GM18873 (cell line): ENCODE measurements around the gene AHNAK2.

Experiments
- ATAC-seq: cut with Tn5 transposase; IDR thresholded peaks from one replicate; pipeline ENCODE4 v1.9.1; 2021; ENCODE audit warnings: mild to moderate bottlenecking, moderate library complexity, moderate number of reproducible peaks; ENCODE audit not compliant: unreplicated experiment, low FRiP score

The AHNAK2 gene

DNA sequence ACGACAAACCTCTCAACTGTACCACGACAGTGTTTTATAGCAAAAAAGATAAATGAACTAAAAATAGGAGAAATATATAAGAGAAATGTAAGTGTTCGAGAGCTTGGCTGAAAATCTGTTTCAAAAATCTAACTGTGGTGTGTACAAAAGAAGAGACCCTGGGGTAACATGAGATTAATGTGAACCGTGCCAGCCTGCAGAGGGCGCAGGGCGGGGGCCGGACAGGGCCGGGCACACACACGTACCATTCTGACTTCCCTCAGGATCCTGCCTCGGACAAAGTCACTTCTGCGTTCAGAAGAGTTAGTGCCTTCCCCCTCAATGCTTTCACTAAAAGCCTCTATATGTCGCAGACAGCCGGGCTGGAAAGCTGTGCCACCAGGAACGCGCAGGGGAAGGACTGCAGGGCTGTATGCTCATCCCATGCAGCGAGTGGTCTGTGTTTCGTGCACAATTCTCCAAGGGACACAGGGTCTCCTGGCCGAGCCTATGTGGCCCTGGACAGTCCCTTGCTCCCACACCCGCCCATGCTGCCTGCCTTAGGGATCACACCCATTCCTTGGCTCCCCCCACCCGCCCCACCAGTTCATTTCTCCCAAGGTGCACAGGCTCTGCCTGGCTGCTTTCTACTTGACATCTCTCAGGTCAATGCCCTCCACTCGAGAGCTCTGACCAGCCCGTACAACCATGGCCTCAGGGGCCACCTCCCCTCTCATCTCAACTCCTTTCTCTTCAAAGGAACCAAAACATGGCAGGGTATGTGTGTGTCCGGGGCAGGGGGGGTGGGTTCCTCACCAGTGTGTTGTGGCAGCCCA, 34.2 kb upstream of the AHNAK2 start:
- ATAC-seq = no peak

DNA sequence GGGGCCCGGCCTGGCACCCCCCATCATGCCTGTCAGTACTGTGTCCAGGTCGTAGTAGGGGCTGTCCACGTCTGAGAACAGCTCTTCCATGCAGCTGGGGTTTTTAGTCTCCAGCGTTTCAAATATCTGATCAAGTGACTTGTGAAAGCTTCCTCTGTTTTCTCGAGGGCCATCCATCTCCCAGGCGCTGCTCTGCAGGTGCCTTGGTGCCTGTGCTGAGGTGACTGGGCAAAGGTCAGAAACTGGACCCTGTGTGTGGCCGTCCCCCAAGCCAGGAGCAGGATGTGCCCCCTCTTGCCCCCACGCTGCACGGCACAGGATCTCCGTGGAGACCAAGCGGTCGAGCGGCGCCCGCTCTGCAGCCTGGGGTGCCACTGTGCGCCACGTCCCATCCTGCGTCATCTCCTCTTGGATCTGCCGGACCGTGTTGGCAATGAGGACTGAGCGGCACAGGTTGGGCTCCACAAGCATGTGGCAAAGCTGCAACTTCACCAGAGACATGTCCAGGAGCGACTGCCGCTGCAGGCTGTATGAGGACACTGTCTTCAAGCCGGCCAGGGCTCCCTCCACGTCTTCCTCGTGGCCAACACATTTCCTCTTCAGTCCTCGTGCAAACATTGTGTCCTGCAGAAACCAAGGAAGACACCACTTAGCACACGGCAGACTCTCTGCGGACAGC, 33.3 kb upstream of the AHNAK2 start:
- no peak for ATAC-seq

DNA sequence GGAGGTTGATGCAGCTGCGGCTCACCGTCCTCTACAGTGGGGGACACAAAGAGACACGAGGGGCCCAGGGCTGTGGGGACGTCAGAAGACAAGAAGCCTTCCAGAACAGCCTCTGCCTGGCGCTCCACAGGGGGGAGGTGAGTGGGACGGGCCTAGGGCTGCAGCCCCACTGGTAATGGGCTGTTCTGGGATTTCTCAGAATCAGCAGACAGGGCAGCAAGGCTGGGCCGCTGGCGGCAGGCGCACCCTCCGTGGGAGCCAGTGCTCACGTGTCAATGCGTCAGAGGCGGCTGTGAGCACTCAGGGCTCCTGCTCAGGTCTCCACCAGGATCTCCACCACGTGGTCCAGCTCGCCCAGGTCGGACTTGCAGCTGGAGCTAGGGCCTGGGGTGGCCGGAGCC, 32.7 kb upstream of the AHNAK2 start:
- no peak for ATAC-seq

DNA sequence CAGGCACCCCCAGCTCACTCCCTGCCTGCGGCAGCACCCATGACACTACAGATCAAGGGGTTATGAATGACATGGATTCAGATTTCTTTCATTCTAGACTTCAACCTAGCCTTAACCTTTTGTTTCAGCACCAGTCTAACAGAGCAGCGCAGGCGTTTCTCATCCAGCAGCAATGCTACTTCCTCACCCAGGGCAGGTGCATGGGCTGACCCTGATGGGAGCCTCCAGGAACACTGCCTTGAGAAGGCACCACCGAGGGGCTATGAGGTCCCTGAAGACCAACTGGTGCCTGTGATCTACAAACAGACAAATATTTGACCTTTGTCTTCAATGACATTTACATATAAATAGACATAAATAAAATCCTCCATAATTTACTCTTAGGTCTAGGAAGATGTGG, 31.9 kb upstream of the AHNAK2 start:
- ATAC-seq = no peak

DNA sequence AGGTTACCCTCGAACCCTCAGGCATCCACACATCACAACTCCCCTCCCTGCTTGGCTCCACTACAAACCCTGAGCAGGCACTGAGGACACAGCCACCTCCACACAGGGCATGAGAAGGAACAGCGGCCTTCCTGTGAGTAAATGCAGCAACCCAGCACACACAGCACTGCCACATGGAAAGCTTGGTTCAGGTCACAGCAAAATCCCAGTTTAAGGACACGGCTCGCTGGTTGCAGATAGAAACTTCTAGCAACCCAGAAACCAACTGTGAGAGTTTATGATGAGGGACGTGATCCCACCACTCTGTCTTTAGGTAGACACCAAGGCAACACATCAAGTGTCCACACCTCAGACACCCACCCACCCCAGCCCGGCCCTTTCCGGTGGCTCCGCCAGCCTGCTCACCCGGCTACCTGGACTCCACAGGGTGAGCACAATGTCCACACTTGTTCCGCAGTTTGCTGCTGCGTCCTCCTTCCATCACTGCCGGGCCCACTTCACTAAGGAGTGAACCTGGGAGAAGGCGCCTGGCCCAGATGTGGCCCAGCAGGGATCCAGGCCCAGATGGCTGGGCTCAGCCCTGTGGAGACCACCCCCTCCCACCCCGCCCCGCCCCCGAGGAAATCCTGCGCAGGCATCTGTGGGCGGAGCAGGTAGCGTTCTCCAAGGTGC, 29.6 kb upstream of the AHNAK2 start:
- no peak for ATAC-seq

DNA sequence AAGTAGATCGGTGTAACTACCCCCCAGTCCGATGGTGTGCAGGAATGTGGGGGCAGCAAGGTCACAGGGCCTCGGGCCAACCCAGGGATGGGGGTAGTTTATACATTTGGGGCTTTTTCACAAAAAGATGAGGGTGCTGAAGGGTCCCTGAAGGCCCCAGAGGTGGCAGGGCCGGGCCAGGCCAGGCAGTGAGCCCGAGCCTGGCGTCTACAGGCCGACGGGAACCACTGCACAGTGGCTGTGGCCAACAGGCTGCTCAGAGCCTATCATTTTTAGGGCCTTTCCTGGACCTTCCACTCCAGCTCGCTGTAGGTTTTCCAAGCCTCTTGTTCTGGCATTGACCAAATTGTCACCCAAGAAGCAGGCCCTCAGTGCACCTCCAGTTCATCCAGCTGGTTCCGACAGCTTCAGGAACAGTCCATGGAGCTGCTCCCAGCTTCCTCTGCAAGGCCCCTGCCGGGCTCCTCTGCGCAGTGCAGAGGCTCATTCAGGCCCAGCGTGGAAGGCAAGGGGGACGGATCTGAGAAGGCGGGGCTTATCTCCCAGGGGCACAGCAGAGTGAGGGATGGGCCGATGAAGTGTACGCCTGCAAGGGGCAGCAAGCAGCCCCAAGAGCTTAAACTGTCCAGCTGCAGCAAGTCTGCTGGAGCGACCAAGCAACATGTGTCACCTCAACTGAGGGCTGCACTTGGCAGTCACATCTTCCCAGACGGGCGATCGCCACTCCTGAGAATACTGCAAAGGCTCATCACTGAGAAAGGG, 28.8 kb upstream of the AHNAK2 start:
- ATAC-seq = no peak

DNA sequence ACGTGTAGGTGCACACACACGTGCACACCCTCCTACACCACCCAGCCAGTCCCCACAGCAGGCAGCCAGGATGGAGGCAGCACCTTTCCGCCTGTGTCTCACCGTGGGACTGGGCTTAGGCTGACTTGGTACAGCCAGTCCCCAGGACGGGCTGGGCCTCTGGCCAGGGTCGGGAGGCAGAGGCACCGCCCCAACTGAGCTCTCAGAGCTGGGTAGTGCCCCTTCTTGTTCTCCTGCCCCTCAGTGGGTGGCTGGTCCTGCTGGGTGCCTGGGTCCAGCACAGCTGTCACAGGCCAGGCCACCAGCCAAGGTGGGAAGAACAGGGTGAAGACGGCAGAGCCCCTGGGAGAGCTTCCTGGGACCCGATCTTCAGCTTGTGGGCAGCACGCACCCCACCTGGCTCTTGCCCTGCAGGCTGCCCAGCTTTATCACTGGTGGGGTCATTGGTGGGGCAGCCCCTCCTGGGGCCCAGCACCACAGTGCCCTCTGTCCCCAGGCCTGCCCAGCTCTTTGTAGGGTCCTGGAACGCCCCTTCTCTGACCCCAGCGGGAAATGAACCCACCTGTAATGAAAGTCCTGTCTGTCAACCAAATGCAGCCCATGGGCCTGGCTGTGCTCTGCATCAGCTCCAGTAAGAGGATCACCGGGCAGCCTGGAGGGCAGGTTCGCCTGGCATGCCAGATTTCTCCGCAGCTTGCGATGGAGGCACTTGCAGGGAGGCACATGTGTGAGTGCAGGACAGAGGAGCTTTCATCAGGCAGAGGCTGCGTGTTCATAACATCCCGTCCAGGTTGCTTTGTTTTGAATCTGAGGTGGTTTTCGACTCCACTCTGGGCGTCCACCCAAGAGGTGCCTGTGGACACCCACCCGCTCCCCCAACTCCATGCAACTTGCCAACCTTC, 28.0 kb upstream of the AHNAK2 start:
- ATAC-seq = no peak

DNA sequence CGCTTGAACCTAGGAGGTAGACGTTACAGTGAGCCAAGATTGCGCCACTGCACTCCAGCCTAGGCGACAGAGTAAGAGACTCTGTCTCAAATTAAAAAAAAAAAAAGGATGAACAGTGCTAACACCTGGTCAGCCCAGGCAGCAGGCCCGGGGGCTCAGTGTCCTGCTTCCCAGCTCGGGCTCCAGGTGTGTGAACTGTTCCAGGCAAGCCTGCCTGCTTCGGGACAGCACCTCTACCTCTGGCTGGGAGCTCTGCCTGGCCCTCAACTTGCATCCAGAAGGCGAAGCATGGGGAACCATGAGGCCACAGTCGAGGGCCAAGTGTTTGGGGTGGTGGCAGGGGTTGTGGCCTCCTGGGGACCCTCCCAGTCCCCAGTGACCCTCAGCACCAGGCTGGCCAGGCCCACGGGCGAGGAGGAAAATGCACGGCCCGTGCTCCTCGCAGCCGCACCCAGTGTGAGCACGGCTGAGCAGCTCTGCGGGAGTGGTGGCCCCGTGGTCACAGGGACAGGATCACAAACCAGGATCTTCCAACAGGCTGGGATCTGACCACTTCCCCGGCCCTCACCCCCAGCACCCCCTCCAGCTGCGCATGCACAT, 27.3 kb upstream of the AHNAK2 start:
- no peak for ATAC-seq

DNA sequence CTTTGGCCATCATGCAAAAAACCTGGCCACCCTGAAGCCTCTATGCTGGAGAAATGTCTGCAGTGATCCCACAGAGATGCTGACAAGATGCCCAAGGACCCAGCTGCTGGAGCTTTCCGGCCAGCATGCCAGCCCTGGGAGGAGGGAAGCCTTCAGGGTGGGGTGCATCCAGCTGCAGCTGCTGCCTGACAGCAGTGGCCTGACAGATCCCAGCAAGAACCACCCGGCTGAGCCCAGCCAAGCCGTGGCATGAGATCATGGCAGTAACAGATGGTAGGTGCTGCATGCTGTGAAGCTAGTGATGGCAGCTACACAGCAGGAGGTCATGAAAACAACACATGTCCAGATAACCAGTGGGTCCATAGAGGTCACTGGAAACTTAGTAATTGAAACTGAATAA, 21.2 kb upstream of the AHNAK2 start:
- ATAC-seq = no peak

DNA sequence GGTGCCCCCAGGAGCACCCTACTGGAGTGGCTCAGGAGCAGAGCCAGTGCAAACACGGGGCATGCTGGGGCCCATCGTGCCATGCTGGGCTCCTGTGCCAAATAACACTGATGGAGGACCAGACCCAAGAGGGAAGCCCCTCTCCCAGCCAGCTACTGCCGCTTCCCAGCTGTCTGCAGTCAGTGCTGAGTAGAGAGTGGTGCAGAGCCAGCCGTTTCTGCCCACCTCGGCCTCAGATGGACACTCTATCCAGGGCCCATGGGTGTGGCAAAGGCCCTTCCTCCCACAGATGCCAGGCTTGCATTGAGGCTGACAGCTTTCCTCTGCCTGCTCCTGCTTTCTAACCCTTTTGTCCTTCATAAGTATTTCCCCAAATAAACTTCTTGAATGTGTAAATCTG, 20.6 kb upstream of the AHNAK2 start:
- no peak for ATAC-seq

DNA sequence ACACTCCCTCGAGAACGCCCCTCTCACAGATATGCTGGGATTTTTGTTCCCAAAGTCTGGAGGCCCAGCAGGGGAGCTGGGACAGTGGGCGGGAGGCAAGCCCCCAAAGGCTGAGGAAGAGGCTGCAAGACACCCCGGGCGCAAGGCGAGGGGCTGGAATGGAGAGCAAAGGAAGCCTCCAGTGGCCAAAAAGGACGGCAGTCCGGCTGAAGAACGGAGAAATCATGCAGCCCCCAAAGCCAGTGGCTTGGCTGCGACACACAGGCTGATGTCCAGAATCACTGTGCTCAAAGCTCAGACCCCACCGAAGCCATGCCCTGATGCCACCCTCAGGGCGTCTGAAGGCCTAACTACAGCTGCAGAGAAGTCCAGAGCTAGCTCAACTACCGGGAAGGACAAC, 18.3 kb upstream of the AHNAK2 start:
- no peak for ATAC-seq

DNA sequence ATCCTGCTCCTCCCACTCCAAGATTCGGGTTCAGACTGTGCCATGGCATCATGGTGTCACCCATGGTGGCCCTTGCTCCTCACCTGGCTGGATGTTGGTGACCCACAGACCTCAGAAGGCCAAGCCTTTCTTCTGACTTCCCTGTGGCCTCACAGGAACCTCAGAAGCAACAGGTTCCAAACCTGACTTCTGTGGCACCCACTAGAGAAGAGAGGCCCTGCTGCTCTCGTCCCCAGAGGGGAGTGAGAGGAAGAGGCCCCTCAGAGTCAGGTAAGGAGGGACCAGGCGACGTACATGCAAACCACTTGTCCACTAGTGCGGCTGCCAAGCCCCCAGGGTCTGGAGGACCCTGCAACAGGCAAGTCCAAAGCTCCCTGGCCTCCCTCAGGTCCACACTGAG, 17.9 kb upstream of the AHNAK2 start:
- ATAC-seq = no peak

DNA sequence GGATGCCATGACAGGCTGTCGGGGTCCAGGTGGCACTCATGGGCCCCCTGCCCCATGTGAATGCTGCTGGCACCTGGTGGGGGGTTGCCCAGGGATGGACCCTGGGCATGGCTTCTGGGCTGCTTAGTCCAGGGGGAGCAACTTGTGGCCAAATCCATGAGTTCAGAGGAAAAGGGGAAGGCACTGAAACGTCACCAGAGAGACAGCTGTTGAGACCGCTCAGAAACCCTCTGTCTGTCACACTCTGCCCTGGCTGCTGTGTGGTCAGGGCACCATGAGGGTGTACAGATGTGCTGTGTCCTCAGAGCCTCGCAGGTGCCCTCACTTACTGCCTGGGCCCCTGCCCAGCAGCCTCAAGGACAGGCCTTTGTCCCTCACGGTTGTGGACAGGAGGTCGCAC, 16.8 kb upstream of the AHNAK2 start:
- ATAC-seq = no peak

DNA sequence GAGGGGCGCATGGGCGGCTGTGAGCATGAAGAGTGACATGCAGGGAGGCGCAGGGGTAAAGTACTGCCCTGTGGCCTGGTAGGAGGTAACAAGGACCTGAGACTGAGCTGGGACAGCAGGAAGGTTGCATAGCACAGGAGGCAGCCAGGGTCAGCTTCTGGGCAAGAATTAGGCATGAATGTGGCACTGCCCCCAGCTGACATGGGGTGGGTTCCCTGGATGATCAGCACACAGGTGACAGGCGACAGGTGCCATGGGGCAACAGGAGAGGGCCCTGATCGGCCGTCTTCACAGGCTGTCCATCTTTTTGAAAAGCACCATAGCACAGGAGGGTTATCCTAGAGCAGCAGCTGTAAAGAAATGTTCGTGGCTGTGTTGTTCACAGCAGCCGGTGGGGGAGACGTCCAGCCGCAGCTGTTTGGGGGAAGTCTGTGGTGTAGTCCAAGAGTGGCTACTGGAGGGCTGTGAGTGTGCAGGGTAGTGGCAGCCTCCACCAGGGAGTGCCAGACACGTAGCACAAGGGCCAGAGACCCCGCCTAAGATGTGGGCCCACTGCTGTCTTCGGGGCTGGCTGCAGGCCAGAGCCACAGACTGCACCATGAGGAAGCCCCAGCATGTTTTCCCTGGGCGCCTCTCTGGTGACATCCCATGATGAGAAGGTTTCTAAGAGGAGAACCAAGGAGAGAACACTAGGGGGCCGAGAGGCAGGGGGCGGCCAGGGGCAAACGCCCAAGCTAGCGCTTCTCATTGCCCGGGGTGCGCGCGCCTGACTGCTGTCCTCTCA, 15.8 kb upstream of the AHNAK2 start:
- no peak for ATAC-seq

DNA sequence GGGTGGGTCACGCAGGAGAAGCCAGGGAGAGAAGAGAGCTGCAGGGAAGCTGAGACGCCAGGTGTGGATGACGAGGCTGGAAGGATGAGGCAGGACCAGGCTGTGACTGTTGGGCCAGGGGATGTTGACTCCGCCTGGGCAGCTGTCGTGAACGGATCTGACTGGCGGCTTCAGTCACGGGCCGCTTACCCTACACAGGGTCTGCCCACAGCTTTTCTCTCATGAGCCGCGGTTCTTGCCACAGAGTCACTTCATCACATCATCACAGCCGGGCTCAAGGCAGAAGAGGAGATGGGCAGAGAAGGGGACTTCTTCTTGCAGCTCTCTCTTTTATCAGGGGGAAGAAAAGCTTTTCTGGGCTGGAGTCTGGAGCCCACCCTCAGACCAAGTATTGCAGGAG, 15.1 kb upstream of the AHNAK2 start:
- ATAC-seq = no peak

DNA sequence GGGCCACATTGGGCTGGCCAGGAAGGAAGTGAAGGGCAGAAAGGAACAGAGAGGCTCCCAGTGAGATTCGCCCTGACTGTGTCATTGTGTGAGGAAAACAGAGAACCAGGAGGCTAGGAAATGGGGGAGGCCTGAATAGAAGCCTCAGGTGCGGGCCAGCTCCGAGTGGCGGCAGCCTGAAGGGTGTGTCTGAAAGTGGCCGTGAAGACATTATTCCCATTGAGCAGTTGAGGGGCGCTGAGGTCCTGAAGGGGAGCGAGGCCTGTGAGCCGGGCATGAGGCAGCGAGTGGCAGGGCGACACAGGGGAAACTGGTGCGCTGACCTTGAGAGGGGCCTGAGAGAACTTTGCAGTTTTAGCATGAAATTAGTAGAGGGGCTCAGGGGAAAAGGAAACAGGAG, 14.3 kb upstream of the AHNAK2 start:
- no peak for ATAC-seq

DNA sequence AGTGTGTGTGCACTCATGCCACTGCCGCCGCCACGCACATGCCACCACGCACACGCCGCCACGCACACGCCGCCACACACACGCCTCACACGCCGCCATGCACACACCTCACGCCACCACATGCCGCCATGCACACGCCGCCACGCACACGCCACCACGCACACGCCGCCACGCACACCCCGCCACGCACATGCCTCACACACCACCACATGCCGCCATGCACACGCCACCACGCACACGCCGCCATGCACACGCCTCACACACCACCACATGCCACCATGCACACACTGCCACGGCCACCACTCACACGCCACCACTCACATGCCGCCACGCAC, 13.7 kb upstream of the AHNAK2 start:
- no peak for ATAC-seq

DNA sequence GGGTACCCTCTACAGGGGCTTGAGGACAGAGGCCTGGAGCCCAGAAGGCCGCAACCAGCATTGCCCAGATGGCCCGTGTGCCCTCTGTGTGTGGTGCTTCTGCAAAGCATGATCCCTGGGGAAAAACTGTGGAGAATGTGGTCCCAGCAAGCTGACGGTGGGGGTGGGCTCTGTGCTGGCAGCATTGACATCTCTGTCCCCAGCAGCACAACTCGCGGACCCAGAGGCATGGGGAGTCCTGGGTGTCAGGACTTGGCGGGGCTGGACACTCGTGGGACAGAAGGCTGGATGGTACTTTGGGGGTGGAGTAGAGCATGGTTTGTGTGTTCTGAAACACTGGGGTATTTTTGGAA, 11.8 kb upstream of the AHNAK2 start:
- no peak for ATAC-seq
